ENCODE measurements around the gene FHL2. TPM values are rescaled to one million over a fixed set of nuclear protein-coding genes. Genes with fewer than 3 reads are reported as not detected.

Gene FHL2
- total and polyA plus RNA-seq, 4 experiments from 2014 or later, result 0.23 to 0.87 (median 0.33) TPM; not detected in 1

DNA sequence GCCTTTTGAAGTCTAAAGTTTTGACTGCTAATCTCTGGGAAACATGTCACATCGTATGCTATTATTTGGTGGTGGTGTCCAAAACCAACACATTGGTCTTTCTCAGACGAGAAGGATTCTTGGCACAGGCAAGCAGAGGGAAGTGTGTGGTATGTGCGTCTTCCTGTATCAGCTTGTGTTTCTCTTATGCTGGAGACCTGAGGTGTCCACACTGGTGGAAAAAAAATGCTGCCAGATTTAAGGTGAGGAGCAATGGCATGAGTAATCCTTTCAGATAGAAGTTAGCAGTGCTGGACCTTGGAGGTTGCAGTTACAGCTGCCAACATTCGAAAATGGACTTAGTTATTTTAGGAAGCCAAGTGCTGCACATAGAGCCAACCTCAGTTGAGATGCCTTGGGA lies 11.7 kb upstream of the FHL2 start:
- intact Hi-C loops (cut with micrococcal nuclease), result no loop called here
- ChIA-PET POLR2A (ENCODE audit: partially characterized antibody) (no interaction called here), CTCF (ENCODE audit: partially characterized antibody) (no interaction called here)
- Mint-ChIP-seq H3K27me3 (peaks cover 33 to 40% of the 10 kb centered on the region in 2 donors), H3K4me3 (no peak overlapping the region), H3K9me3 (peaks cover 0 to 2% (median 0%) of the 10 kb centered on the region in 8 donors), H3K36me3 (no peaks in the 10 kb centered on the region), H3K4me1 (peaks cover 0 to 2% (median 0%) of the 10 kb centered on the region in 4 donors), H3K27ac (no peak overlapping the region)
- H3K27me3 ChIP-seq (ENCODE audit: insufficient read depth, low read length), result no peaks in the 10 kb centered on the region
- no peak overlapping the region for H3K27ac ChIP-seq (ENCODE audit: low read depth, low read length)
- H3K4me3 ChIP-seq (ENCODE audit: low read length in 2 of 2), result no peak overlapping the region
- no peaks in the 10 kb centered on the region for H3K4me1 ChIP-seq (ENCODE audit: insufficient read depth, low read length)
- DNase-seq, result no peak
- no peaks in the 10 kb centered on the region for H3K36me3 ChIP-seq (ENCODE audit: insufficient read depth, low read length)
- no peaks in the 10 kb centered on the region for H3K9me3 ChIP-seq (ENCODE audit: control insufficient read depth in 1 of 2, low read length in 2 of 2)

GRCh38 chr2:105409717-105410116 lies 10.9 kb upstream of the FHL2 start:
- Histone ChIP-seq H3K27me3 (ENCODE audit: insufficient read depth, low read length) (no peaks in the 10 kb centered on the region), H3K4me1 (ENCODE audit: insufficient read depth, low read length) (no peaks in the 10 kb centered on the region), H3K9me3 (ENCODE audit: control insufficient read depth in 1 of 2, low read length in 2 of 2) (no peaks in the 10 kb centered on the region), H3K27ac (ENCODE audit: low read depth, low read length) (no peak overlapping the region), H3K36me3 (ENCODE audit: insufficient read depth, low read length) (no peaks in the 10 kb centered on the region), H3K4me3 (ENCODE audit: low read length in 2 of 2) (no peak overlapping the region)
- Mint-ChIP-seq H3K4me1 (peaks cover 0 to 2% (median 0%) of the 10 kb centered on the region in 4 donors), H3K9me3 (no peaks in the 10 kb centered on the region), H3K27me3 (peaks cover 29 to 37% of the 10 kb centered on the region in 2 donors), H3K36me3 (no peaks in the 10 kb centered on the region), H3K4me3 (no peak overlapping the region), H3K27ac (no peak overlapping the region)
- ChIA-PET POLR2A (ENCODE audit: partially characterized antibody) (no interaction called here), CTCF (ENCODE audit: partially characterized antibody) (no interaction called here)
- DNase-seq, result no peak
- intact Hi-C loops (cut with micrococcal nuclease), result no loop called here

DNA sequence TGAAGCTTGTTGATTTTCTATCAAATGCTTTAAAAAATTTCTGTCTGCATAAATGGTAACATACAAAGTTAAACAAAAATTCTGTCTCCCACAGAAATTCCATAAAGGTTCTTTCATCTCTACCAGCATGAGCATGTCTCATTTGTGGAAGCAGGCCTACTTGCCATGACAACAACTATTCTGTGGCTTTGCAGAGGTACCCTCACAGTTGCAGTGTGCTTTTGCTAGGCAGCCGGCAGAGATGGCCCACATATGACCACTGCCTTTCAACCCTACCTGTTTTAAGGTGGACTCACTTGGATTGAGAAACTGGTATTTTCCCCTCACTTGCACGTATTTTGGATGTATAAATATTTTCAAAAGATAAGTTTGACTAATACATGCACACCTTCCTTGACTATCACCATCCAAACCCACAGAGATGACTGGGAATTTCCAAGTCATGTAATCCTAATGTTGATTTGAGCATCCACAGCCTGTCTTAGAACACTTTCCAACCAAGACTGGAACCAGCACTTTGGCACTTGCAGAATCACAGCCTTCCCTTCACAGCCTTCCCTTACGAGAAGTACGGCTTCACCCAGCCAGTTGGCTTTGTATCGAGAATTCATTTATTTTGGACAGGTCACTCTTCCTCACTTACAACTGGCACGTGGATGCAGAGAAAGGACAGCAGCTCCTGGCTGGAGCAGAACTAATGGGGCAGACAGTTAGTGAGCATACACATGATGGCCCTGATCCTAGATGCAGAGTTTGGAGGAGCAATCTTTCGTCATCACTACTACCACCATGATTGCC lies 9.3 kb upstream of the FHL2 start:
- H3K4me1 ChIP-seq (ENCODE audit: insufficient read depth, low read length), result no peaks in the 10 kb centered on the region
- no peak overlapping the region for H3K27ac ChIP-seq (ENCODE audit: low read depth, low read length)
- no peaks in the 10 kb centered on the region for H3K9me3 Mint-ChIP-seq
- H3K4me3 ChIP-seq (ENCODE audit: low read length in 2 of 2), result no peak overlapping the region
- ChIA-PET CTCF (ENCODE audit: partially characterized antibody) (interaction anchor here (1.0 kb wide), 1 partner anchor 9 kb away, joined by 3 read pairs; the partner anchor contains the start of gene FHL2), POLR2A (ENCODE audit: partially characterized antibody) (no interaction called here)
- DNase-seq, result no peak
- H3K27me3 ChIP-seq (ENCODE audit: insufficient read depth, low read length), result peaks cover 2% of the 10 kb centered on the region
- H3K36me3 ChIP-seq (ENCODE audit: insufficient read depth, low read length), result no peaks in the 10 kb centered on the region
- intact Hi-C loops (cut with micrococcal nuclease), result no loop called here
- peaks cover 0 to 2% (median 0%) of the 10 kb centered on the region in 4 donors for H3K4me1 Mint-ChIP-seq
- no peak overlapping the region for H3K27ac Mint-ChIP-seq
- no peaks in the 10 kb centered on the region for H3K36me3 Mint-ChIP-seq
- H3K4me3 Mint-ChIP-seq, result no peak overlapping the region
- H3K9me3 ChIP-seq (ENCODE audit: control insufficient read depth in 1 of 2, low read length in 2 of 2), result no peaks in the 10 kb centered on the region
- H3K27me3 Mint-ChIP-seq, result peaks cover 25 to 29% of the 10 kb centered on the region in 2 donors

- Histone ChIP-seq H3K27ac (ENCODE audit: low read depth, low read length) (no peak overlapping the region), H3K27me3 (ENCODE audit: insufficient read depth, low read length) (peaks cover 3% of the 10 kb centered on the region), H3K36me3 (ENCODE audit: insufficient read depth, low read length) (no peaks in the 10 kb centered on the region), H3K9me3 (ENCODE audit: control insufficient read depth in 1 of 2, low read length in 2 of 2) (no peaks in the 10 kb centered on the region), H3K4me3 (ENCODE audit: low read length in 2 of 2) (no peak overlapping the region), H3K4me1 (ENCODE audit: insufficient read depth, low read length) (no peaks in the 10 kb centered on the region)
- ChIA-PET POLR2A (ENCODE audit: partially characterized antibody) (interaction anchor here (0.6 kb wide), 1 partner anchor 278 kb away, joined by 3 read pairs; no protein-coding TSS in a partner anchor), CTCF (ENCODE audit: partially characterized antibody) (no interaction called here)
- no peak for DNase-seq
- Mint-ChIP-seq H3K4me1 (no peaks in the 10 kb centered on the region), H3K9me3 (no peaks in the 10 kb centered on the region), H3K27me3 (peaks cover 14 to 22% of the 10 kb centered on the region in 2 donors), H3K4me3 (no peak overlapping the region), H3K36me3 (no peaks in the 10 kb centered on the region), H3K27ac (no peak overlapping the region)
- intact Hi-C loops (cut with micrococcal nuclease), result no loop called here
These were observed 7.4 kb upstream of the FHL2 start for GRCh38 chr2:105406221-105406620.

- Mint-ChIP-seq H3K4me3 (no peak overlapping the region), H3K27ac (no peak overlapping the region), H3K36me3 (no peaks in the 10 kb centered on the region), H3K9me3 (no peaks in the 10 kb centered on the region), H3K27me3 (peaks cover 13 to 25% of the 10 kb centered on the region in 2 donors), H3K4me1 (no peaks in the 10 kb centered on the region)
- Histone ChIP-seq H3K27me3 (ENCODE audit: insufficient read depth, low read length) (peaks cover 3% of the 10 kb centered on the region), H3K4me3 (ENCODE audit: low read length in 2 of 2) (no peak overlapping the region), H3K9me3 (ENCODE audit: control insufficient read depth in 1 of 2, low read length in 2 of 2) (no peaks in the 10 kb centered on the region), H3K36me3 (ENCODE audit: insufficient read depth, low read length) (no peaks in the 10 kb centered on the region), H3K27ac (ENCODE audit: low read depth, low read length) (no peak overlapping the region), H3K4me1 (ENCODE audit: insufficient read depth, low read length) (no peaks in the 10 kb centered on the region)
- ChIA-PET CTCF (ENCODE audit: partially characterized antibody) (no interaction called here), POLR2A (ENCODE audit: partially characterized antibody) (no interaction called here)
- intact Hi-C loops (cut with micrococcal nuclease), result no loop called here
- DNase-seq, result no peak
These were observed 6.4 kb upstream of the FHL2 start for GRCh38 chr2:105405291-105405690.

GRCh38 chr2:105404736-105405135 lies 5.9 kb upstream of the FHL2 start:
- Mint-ChIP-seq H3K36me3 (no peaks in the 10 kb centered on the region), H3K4me3 (no peak overlapping the region), H3K27me3 (peaks cover 19 to 30% of the 10 kb centered on the region in 2 donors), H3K4me1 (peaks cover 0 to 3% (median 0%) of the 10 kb centered on the region in 4 donors), H3K9me3 (no peaks in the 10 kb centered on the region), H3K27ac (no peak overlapping the region)
- no peak for DNase-seq
- ChIA-PET POLR2A (ENCODE audit: partially characterized antibody) (no interaction called here), CTCF (ENCODE audit: partially characterized antibody) (no interaction called here)
- no peak overlapping the region for H3K4me3 ChIP-seq (ENCODE audit: low read length in 2 of 2)
- H3K4me1 ChIP-seq (ENCODE audit: insufficient read depth, low read length), result no peaks in the 10 kb centered on the region
- peaks cover 3% of the 10 kb centered on the region for H3K27me3 ChIP-seq (ENCODE audit: insufficient read depth, low read length)
- H3K9me3 ChIP-seq (ENCODE audit: control insufficient read depth in 1 of 2, low read length in 2 of 2), result no peaks in the 10 kb centered on the region
- no peaks in the 10 kb centered on the region for H3K36me3 ChIP-seq (ENCODE audit: insufficient read depth, low read length)
- intact Hi-C loops (cut with micrococcal nuclease), result no loop called here
- H3K27ac ChIP-seq (ENCODE audit: low read depth, low read length), result no peak overlapping the region

DNA sequence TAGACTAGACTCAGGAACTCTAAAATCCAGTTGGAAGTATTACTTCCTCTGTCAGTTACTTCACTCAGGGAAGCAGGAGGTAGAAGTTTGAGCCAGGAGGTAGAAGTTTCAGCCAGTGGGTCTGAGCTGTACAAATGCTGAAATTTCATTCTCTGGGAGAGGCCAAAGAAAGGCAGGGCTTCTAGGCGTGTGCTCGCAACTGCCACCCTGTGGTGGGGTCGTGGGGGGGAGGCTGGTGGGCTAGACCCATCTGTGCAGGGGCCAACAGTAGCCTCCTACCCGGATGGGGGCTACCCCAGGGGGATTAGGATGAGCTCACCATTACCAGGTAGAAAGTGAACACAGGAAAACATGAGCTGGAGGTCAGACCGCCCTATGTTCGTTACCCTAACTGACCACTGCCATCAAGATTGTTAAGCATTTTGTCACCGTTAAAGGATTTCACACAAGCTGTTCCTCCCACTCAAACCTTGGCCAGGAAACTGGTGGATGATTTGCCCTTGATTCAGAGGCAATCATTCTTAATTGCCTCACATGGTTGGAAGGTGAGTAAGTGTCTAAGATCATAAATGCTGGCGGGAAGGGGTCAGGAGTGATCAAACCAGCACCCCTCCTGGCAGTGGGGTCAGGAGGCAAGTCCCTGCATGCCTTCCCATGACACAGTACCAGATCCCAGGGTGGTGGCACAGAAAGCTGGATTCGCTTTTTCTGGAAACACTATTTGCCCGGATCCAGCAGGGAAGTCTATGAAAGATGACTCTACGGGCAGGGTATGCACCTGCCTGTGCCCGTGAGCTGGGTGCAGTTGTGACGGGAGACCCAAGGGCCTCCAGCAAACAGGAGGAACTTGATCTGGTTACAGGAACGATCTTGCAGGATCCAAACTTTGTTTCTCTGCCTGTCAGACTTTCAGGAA lies 5.2 kb upstream of the FHL2 start:
- H3K9me3 ChIP-seq (ENCODE audit: control insufficient read depth in 1 of 2, low read length in 2 of 2), result no peaks in the 10 kb centered on the region
- no peaks in the 10 kb centered on the region for H3K36me3 Mint-ChIP-seq
- no peak for DNase-seq
- peaks cover 3% of the 10 kb centered on the region for H3K27me3 ChIP-seq (ENCODE audit: insufficient read depth, low read length)
- H3K9me3 Mint-ChIP-seq, result no peaks in the 10 kb centered on the region
- intact Hi-C loops (cut with micrococcal nuclease), result no loop called here
- ChIA-PET POLR2A (ENCODE audit: partially characterized antibody) (no interaction called here), CTCF (ENCODE audit: partially characterized antibody) (no interaction called here)
- peaks cover 5% of the 10 kb centered on the region for H3K4me1 ChIP-seq (ENCODE audit: insufficient read depth, low read length)
- no peak overlapping the region for H3K4me3 ChIP-seq (ENCODE audit: low read length in 2 of 2)
- no peak overlapping the region for H3K27ac ChIP-seq (ENCODE audit: low read depth, low read length)
- no peak overlapping the region for H3K27ac Mint-ChIP-seq
- no peak overlapping the region for H3K4me3 Mint-ChIP-seq
- H3K36me3 ChIP-seq (ENCODE audit: insufficient read depth, low read length), result no peaks in the 10 kb centered on the region
- peaks cover 0 to 5% (median 0%) of the 10 kb centered on the region in 4 donors for H3K4me1 Mint-ChIP-seq
- peaks cover 21 to 32% of the 10 kb centered on the region in 2 donors for H3K27me3 Mint-ChIP-seq
